Suppressor macrophage treated with lipopolysaccharide for 1 hour (primary cell): Measurements from ENCODE around the gene MCOLN3.
"Not testable (repeated sequence)": the region's sequence is repeated elsewhere in the genome, so short reads cannot be mapped to it uniquely, and the experiment has no call there.

Experiments used
- DNase-seq, 3 donors: peaks; one replicate each; pipeline ENCODE4 v3.0.0-alpha.2; 2020 to 2022

The MCOLN3 gene

DNA sequence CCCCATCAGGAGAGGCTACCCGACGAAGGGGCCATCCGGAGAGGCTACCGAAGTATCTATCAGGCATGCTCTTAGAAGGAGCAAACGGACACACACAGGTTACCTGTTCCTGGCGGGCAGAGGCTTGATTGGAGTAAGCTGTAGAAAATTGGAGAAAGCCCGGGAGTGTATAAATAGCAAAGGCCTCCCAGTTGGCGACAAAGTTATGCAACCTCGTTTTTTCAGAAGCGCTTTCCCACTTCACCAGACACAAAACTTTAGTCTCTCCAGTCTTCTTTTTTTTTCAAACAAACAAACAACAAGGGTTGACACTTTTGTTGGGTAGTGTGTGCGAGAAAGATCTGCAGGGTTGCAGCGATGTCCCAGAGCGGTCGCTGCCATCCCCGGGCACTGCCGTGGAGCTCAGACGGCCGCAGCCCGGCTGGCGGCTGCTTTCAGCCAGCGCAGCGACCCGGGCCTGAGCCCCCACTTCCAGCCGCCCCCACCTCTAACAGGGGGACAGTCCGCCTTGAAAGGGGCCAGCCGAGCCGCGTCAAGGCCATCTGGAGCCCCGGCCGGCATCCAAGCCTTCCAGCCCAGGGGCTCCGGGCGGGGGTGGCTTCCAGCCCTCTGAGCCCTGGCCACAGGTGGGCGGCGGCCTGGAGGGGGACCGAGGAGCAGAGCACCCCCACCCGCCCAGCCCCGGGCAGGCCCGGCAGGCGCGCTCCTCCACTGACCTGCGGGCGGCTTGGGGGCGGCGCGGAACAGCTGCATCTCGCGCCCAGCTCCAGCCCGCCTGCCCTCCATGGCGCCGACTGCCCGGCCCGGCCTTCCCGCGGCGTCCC lies 616 bp downstream of the MCOLN3 start:
- peak in 2 of 3 donors; percentile 22 to 65 for DNase-seq

- no peak for DNase-seq
Measured at GRCh38 chr1:85047144-85047471, 1.2 kb downstream of the MCOLN3 start.

GRCh38 chr1:85042413-85042812 lies 5.9 kb downstream of the MCOLN3 start:
- DNase-seq = no peak

DNA sequence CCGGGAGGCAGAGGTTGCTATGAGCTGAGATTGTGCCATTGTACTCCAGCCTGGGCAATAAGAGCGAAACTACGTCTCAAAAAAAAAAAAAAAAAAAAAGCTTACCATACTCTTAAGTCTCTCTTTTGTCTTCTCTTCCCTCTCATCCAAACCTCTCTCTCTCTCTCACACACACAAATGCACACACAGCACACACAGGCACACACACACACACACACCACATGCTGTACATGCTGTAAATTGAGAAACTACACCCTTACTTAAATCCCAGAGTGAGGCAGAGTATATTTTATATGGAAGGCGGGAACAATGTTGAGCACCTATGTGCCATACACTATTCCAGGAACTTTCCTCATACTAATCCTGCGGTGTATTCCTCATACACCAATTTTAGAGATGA lies 6.5 kb downstream of the MCOLN3 start:
- DNase-seq = no peak

- DNase-seq = no peak
Measured at GRCh38 chr1:85033221-85033620, 15.1 kb downstream of the MCOLN3 start.

GRCh38 chr1:85030536-85030935 lies 17.8 kb downstream of the MCOLN3 start:
- DNase-seq = no peak

DNA sequence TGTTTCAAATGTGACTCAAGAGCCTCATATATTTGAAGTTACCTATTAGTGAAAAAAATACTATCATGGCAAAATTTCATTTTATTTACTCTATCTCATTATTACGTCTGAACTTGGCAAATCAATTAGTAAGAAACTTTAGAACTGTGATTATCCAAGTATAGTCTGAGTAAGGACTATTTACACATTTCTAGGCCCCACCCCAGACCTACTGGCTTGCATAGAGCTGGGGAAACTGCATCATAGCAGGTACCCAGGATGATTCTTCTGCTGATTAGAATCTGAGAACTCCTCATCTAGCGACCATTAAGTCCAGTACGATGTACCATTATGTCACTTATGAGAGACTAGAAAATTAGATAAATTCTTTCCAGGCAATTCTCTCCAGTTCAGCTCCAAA lies 20.1 kb downstream of the MCOLN3 start:
- no peak for DNase-seq

- DNase-seq = peak; percentile 15 to 63 (median 53)
Measured at GRCh38 chr1:85027242-85027983, 20.9 kb downstream of the MCOLN3 start.

DNA sequence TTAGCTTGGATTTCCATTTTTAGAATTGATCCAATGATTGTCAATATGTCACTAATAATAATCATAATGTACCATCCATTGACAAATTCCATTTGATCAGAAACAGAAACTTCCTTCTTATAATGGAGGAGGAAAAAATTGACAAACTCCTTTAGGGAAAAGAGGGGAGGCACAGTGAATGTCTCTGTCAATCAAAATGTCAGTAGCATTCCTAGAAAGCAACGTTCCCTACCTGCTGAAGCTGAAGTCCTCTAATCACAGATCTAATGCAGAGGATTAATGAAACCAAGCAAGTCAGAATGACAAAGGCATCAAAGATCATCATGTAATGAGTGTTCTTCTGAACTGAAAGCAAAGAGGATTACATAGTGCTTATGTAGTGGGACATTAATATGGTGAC lies 22.4 kb downstream of the MCOLN3 start:
- no peak for DNase-seq

GRCh38 chr1:85024736-85025135 lies 23.6 kb downstream of the MCOLN3 start:
- DNase-seq = peak in 2 of 3 donors; percentile 4 to 8

- DNase-seq = no peak
Measured at GRCh38 chr1:85022700-85023099, 25.6 kb downstream of the MCOLN3 start.

DNA sequence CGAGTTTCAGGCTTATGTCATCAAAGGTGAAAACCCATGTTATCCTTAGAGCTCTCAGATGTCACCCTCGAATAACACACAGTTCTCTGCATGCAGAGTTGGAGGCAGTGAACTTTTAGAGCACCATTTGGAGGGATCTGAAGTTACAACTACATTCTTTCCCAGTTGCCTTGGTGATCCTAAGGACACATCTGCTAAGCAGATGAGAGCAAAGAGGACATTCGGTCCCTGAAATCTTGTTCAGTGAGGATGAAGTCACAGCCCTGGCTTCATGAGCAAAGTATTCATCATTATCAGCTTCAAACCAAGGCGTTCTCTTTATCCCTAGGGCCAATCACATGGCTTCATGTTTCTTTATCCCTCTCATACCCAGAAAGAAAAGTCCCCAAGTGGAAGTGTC lies 28.3 kb downstream of the MCOLN3 start:
- DNase-seq = no peak

DNA sequence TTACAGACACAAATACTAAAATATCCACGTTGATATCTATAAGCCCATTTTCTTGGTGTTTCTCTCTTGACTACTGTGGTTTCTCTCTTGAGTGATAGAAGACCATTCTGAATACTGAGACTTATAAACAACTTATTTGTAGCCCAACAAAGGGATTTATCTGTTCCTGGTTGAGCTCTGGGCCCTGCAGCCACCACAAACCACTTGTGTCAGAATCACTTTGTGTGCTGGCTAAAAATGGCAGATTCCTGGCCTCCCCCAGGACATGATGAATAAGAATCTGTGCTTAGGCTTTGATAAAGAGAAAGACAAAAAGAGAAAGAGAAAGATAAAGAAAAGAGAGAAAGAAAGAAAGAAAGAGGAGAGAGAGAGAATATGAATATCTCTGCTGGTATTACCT lies 32.5 kb downstream of the MCOLN3 start:
- no peak for DNase-seq

DNA sequence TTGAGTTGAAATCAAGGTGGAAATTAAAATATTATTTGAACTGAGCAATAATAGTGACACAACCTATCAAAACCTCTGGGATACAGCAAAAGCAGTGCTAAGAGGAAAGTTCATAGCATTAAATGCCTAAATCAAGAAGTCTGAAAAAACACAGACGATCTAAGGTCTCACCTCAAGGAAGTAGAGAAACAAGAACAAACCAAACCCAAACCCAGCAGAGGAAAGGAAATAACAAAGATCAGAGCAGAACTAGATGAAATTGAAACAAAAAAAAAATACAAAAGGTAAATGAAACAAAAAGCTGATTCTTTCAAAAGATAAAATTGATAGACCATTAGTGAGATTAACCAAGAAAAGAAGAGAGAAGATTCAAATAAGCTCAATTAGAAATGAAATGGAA lies 42.7 kb downstream of the MCOLN3 start:
- DNase-seq = not testable (repeated sequence)

DNA sequence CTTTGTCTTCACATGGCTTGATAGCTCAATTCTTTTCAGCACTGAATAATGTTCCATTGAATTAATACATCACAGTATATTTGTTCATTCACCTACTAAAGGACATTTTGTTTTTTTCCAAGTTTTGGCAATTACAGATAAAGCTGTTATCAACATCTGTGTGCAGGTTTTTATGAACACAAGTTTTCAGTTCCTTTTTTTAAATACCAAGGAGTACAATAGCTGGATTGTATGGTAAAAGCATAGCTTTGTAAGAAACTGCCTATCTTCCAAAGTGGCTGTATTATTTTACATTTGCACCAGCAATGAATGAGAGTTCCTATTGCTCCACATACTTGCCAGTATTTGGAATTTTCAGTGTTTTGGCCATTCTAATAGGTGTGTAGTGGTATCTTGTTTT lies 46.6 kb downstream of the MCOLN3 start:
- no peak for DNase-seq

DNA sequence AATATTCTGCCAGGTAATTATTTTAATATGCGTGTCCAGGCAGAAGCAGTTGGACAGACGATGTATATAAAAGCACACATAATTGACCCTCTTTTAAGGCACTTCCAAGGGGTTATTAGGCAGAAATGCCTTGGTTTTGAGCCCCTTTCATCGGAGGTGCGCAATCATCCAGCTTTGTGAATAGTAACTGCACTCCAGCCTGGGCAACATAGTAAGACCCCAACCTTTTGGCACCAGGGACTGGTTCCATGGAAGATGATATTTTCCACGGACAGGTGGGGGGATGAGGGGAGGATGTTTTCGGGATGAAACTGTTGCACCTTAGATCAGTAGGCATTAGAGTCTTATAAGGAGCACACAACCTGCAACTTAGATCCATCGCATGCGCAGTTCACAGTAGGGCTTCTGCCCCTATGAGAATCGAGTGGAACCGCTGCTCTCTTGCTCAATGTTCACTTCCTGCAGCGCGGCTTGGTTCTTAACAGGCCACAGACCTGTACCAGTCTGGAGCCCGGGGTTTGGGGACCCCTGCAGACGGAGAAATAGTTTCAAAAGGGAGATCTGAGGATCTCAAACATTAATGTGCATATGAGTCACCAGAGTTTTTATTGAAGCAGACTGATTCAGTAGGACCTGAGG lies 49.5 kb downstream of the MCOLN3 start:
- DNase-seq = peak; percentile 39 to 48 (median 42)

- peak; percentile 46 to 61 (median 47) for DNase-seq
Measured at GRCh38 chr1:84997667-84998600, 50.4 kb downstream of the MCOLN3 start.

GRCh38 chr1:84996846-84997666 lies 51.2 kb downstream of the MCOLN3 start, which contains the start of gene MCOLN2:
Gene MCOLN2 (minus strand): TSS chr1:84997113. CDS start chr1:84996872, 241 bp downstream.
- peak; percentile 56 to 91 (median 72) for DNase-seq

DNA sequence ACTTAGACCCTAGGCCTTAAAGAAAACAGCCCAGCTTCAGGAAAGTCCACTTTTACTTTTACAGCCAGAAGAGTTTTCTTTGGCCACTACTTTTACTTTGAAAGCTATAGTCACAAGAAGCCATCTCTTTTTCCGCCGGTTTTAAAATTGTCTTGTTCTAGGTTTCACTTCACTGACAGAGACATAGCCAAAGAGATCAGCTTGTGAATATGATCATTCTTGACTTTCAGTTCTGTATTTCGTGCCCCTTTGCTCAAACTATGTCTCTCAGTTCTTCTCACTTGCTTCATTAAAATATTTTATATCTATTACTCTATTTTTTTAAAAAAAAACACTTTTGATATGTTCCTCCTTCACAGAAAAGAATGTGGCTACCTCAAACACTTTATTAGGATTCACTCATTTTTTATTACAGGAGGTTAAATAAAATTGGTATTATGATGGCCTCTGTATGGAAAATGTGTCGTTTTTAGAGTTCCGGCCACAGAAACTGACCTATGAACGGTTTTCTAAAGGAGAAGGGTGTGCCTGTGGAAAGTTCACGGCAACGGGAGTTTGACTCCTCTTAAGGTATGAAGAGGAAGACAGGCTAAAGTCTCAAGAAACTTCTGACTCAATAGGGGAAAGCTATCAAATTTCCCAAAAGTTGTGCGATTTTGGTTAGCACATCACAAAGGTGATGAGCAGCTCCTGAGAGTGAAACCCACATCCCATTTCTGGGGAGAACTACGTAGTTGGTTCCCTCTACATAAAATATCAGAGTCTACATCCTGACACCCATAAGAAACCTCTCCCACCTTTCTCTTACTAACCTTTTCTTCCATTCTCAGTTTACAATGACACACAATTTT lies 52.6 kb downstream of the MCOLN3 start:
- DNase-seq = peak; percentile 67 to 84 (median 71)

- peak; percentile 85 to 96 (median 91) for DNase-seq
Measured at GRCh38 chr1:84991097-84991920, 57.0 kb downstream of the MCOLN3 start.
